ENCODE measurements around the gene MRS2.

The MRS2 gene

GRCh38 chr6:24359640-24360454 lies 42.9 kb upstream of the MRS2 start:
- peak; percentile 87 for TF ChIP-seq CTCF (IDR thresholded peaks at IDR 0.05)

- no peak for TF ChIP-seq CTCF (IDR thresholded peaks at IDR 0.05)
Measured at GRCh38 chr6:24374612-24375011, 28.1 kb upstream of the MRS2 start.

GRCh38 chr6:24376871-24377270 lies 25.9 kb upstream of the MRS2 start:
- no peak for TF ChIP-seq CTCF (IDR thresholded peaks at IDR 0.05)

GRCh38 chr6:24378473-24379097 lies 24.2 kb upstream of the MRS2 start:
- TF ChIP-seq CTCF (IDR thresholded peaks at IDR 0.05): no peak

GRCh38 chr6:24381476-24382219 lies 21.1 kb upstream of the MRS2 start:
- no peak for TF ChIP-seq CTCF (IDR thresholded peaks at IDR 0.05)

GRCh38 chr6:24382220-24382540 lies 20.6 kb upstream of the MRS2 start:
- no peak for TF ChIP-seq CTCF (IDR thresholded peaks at IDR 0.05)

- no peak for TF ChIP-seq CTCF (IDR thresholded peaks at IDR 0.05)
Measured at GRCh38 chr6:24385536-24386269, 17.0 kb upstream of the MRS2 start.

Measured in LNCAP (cell line).